Liver (tissue), 9 donors: ENCODE measurements around the gene FITM2. TPM values are rescaled to one million over a fixed set of nuclear protein-coding genes. Genes with fewer than 3 reads are reported as not detected.

Experiments
- DNase-seq: peaks from one replicate; pipeline ENCODE4 v3.0.0-alpha.2; 2017; ENCODE audit warnings: low spot score
- H3K27ac ChIP-seq, 2 donors: one replicate each; pipeline ENCODE4 v1.7.0; 2013; ENCODE audit warnings: inconsistent platforms in 2 of 2, low read length in 2 of 2, control low read depth in 1 of 2, low read depth in 1 of 2, mild to moderate bottlenecking in 1 of 2
- H3K27me3 ChIP-seq, 4 donors: one replicate each; pipeline versions ENCODE4 v1.6.1 to v1.7.0; 2013; ENCODE audit warnings: low read length in 3 of 4, inconsistent platforms in 1 of 4, mild to moderate bottlenecking in 1 of 4, moderate library complexity in 1 of 4; ENCODE audit not compliant: control insufficient read depth in 4 of 4, insufficient read depth in 4 of 4
- H3K36me3 ChIP-seq, 4 donors: one replicate each; pipeline versions ENCODE4 v1.6.1 to v1.7.0; 2013; ENCODE audit warnings: low read length in 3 of 4, mild to moderate bottlenecking in 3 of 4, low read depth in 1 of 4, moderate library complexity in 1 of 4; ENCODE audit not compliant: control insufficient read depth in 4 of 4, insufficient read depth in 3 of 4
- H3K4me1 ChIP-seq, 4 donors: one replicate each; pipeline versions ENCODE4 v1.6.1 to v1.7.0; 2013; ENCODE audit warnings: low read length in 3 of 4, mild to moderate bottlenecking in 3 of 4, moderate library complexity in 1 of 4; ENCODE audit not compliant: control insufficient read depth in 4 of 4, insufficient read depth in 4 of 4
- H3K4me3 ChIP-seq, 3 donors: one replicate each; pipeline versions ENCODE4 v1.6.1 to v1.7.0; 2013; ENCODE audit warnings: low read length in 3 of 3, control low read depth in 1 of 3, low read depth in 1 of 3, mild to moderate bottlenecking in 1 of 3
- H3K9ac ChIP-seq, 2 donors: one replicate each; pipeline ENCODE4 v1.7.0; 2013; ENCODE audit warnings: low read length in 2 of 2, mild to moderate bottlenecking in 2 of 2, moderate library complexity in 2 of 2, control low read depth in 1 of 2, low read depth in 1 of 2
- H3K9me3 ChIP-seq, 4 donors: one replicate each; pipeline versions ENCODE4 v1.6.1 to v1.7.0; 2013; ENCODE audit warnings: low read length in 3 of 4; ENCODE audit not compliant: control insufficient read depth in 4 of 4
- FOXA1 ChIP-seq: IDR thresholded peaks from 2 replicates; pipeline ENCODE4 v1.6.1; 2016; ENCODE audit warnings: antibody characterized with exemption
- FOXA2 ChIP-seq: IDR thresholded peaks from 2 replicates; pipeline ENCODE4 v1.6.1; 2016; ENCODE audit warnings: antibody characterized with exemption
- GABPA ChIP-seq, 2 donors: IDR thresholded peaks in 1 of 2; conservative IDR thresholded peaks in 1 of 2; 2 replicates each; pipeline ENCODE4 v1.6.1; 2016; ENCODE audit warnings: antibody characterized with exemption in 2 of 2, mild to moderate bottlenecking in 1 of 2, moderate library complexity in 1 of 2
- HNF4A ChIP-seq, 2 donors: conservative IDR thresholded peaks; 2 replicates each; pipeline ENCODE4 v1.6.1; 2016; ENCODE audit warnings: antibody characterized with exemption in 2 of 2, mild to moderate bottlenecking in 2 of 2
- HNF4G ChIP-seq: IDR thresholded peaks from 2 replicates; pipeline ENCODE4 v1.6.1; 2016; ENCODE audit warnings: antibody characterized with exemption
- JUND ChIP-seq, 2 donors: IDR thresholded peaks; 2 replicates each; pipeline ENCODE4 v1.6.1; 2016; ENCODE audit warnings: antibody characterized with exemption in 2 of 2
- NR2F2 ChIP-seq: IDR thresholded peaks from 2 replicates; pipeline ENCODE4 v1.6.1; 2016; ENCODE audit warnings: antibody characterized with exemption
- RAD21 ChIP-seq, 2 donors: IDR thresholded peaks; 2 replicates each; pipeline ENCODE4 v1.6.1; 2016; ENCODE audit warnings: antibody characterized with exemption in 2 of 2, mild to moderate bottlenecking in 2 of 2
- RXRA ChIP-seq, 2 donors: IDR thresholded peaks; 2 replicates each; pipeline ENCODE4 v1.6.1; 2017 to 2018; ENCODE audit warnings: antibody characterized with exemption in 2 of 2, mild to moderate bottlenecking in 1 of 2
- SP1 ChIP-seq: IDR thresholded peaks from 2 replicates; pipeline ENCODE4 v1.6.1; 2018; ENCODE audit warnings: antibody characterized with exemption, mild to moderate bottlenecking
- TAF1 ChIP-seq: conservative IDR thresholded peaks from 2 replicates; pipeline ENCODE4 v1.6.1; 2016; ENCODE audit warnings: antibody characterized with exemption, mild to moderate bottlenecking
- YY1 ChIP-seq: IDR thresholded peaks from 2 replicates; pipeline ENCODE4 v1.6.1; 2016; ENCODE audit warnings: antibody characterized with exemption, mild to moderate bottlenecking
- WGBS: extraction: QIAGEN DNeasy Blood & Tissue Kit; methylation state at CpG from one replicate; pipeline ENCODE4 v1.1.7; 2013; 5-methylcytosine and 5-hydroxymethylcytosine counted together
- polyA plus RNA-seq, 2 donors: library from polyadenylated mRNA; stranded (reverse) in 1 of 2; unstranded in 1 of 2; fragments of 200-250 nt in 1 of 2; fragments of >200 nt in 1 of 2; fragmentation: Nextera tagmentation in 1 of 2; extraction: Ambion mirVana in 1 of 2; gene quantifications; one replicate each; pipeline versions ENCODE4 v1.2.1 to v1.2.3, GENCODE V29; 2013 to 2015
- total RNA-seq, 2 donors: library from RNA; depleted of rRNA; stranded (reverse); fragments of >200 nt; gene quantifications; one replicate each; pipeline ENCODE4 v1.2.3, GENCODE V29; 2014
- TF ChIP-seq, protein P1 (sequence below): IDR thresholded peaks from 2 replicates; pipeline ENCODE4 v1.6.1; 2016; ENCODE audit warnings: antibody characterized with exemption
- TF ChIP-seq, protein P2 (sequence below): fragments of 150-350 bp; IDR thresholded peaks from 2 replicates; pipeline ENCODE4 v1.5.1; 2017; ENCODE audit warnings: improper control_type of control experiment, low read depth, low read length; ENCODE audit not compliant: missing input control
- TF ChIP-seq, protein P3 (sequence below): IDR thresholded peaks from 2 replicates; pipeline ENCODE4 v1.6.1; 2016; ENCODE audit warnings: antibody characterized with exemption, mild to moderate bottlenecking
- TF ChIP-seq, protein P4 (sequence below): IDR thresholded peaks from 2 replicates; pipeline ENCODE4 v1.6.1; 2016; ENCODE audit warnings: antibody characterized with exemption
- donor health status: healthy.
- donor health status: healthy.
- donor health status: healthy.
- donor health status: healthy.
- donor health status: healthy.

Gene FITM2
- total and polyA plus RNA-seq, 4 donors = 3.3 to 9.9 (median 3.9) TPM

DNA sequence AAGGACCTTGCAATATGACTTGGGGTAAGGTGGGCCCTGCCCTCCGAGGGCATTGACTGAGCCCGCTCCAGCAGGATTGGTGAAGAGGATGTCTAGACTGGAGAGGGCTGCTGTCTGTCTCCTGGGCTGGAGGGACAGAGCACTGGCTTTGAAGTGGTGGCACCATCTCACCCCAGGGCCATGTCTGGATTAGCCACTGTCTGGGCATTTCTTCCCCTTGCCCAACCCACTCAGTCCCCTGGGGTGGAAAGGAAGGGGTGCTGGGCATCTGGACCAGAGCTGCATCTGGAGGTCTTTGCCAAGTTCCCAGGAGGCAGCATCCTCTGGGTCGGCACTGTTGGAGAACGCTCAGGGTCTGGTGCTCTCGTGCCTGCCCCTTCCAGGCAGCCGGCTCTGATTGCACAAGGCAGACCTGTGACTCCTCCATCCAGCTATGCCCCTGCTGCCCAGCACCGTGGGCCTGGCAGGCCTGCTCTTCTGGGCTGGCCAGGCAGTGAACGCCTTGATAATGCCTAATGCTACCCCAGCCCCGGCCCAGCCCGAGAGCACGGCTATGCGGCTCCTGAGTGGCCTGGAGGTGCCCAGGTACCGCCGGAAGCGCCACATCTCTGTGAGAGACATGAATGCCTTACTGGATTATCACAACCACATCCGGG is 25.9 kb upstream of the FITM2 start, which contains the start of gene R3HDML:
R3HDML (plus strand) TSS at position 319 of the 656 bp plus-strand sequence; CDS start at position 434, 115 bp downstream.
- TF ChIP-seq, protein P1, sequence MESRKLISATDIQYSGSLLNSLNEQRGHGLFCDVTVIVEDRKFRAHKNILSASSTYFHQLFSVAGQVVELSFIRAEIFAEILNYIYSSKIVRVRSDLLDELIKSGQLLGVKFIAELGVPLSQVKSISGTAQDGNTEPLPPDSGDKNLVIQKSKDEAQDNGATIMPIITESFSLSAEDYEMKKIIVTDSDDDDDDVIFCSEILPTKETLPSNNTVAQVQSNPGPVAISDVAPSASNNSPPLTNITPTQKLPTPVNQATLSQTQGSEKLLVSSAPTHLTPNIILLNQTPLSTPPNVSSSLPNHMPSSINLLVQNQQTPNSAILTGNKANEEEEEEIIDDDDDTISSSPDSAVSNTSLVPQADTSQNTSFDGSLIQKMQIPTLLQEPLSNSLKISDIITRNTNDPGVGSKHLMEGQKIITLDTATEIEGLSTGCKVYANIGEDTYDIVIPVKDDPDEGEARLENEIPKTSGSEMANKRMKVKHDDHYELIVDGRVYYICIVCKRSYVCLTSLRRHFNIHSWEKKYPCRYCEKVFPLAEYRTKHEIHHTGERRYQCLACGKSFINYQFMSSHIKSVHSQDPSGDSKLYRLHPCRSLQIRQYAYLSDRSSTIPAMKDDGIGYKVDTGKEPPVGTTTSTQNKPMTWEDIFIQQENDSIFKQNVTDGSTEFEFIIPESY = no peak
- TF ChIP-seq, protein P2, sequence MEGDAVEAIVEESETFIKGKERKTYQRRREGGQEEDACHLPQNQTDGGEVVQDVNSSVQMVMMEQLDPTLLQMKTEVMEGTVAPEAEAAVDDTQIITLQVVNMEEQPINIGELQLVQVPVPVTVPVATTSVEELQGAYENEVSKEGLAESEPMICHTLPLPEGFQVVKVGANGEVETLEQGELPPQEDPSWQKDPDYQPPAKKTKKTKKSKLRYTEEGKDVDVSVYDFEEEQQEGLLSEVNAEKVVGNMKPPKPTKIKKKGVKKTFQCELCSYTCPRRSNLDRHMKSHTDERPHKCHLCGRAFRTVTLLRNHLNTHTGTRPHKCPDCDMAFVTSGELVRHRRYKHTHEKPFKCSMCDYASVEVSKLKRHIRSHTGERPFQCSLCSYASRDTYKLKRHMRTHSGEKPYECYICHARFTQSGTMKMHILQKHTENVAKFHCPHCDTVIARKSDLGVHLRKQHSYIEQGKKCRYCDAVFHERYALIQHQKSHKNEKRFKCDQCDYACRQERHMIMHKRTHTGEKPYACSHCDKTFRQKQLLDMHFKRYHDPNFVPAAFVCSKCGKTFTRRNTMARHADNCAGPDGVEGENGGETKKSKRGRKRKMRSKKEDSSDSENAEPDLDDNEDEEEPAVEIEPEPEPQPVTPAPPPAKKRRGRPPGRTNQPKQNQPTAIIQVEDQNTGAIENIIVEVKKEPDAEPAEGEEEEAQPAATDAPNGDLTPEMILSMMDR = no peak
- TF ChIP-seq JUND (IDR thresholded peaks at IDR 0.05) (no peak), RAD21 (IDR thresholded peaks at IDR 0.05) (no peak)

DNA sequence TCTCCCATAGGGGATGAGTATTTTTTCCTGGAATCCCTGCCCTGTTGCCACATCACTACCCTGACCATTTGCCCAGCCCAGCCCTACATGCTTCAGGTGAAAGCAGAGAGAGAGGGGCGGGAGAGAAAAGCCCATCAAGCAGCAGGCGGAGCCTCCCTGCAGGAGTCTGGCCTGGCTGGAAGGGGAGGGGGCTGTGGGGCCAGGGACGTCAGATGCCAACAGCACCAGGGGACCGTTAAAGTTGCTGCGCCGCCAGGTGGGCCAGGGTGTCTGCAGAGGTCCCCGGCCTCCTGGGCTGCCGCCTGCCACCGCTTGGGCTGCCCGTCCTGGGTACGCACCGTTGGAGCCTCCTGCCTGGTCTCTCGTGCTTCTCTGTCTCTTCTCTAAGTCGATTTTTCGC is 25.1 kb upstream of the FITM2 start:
- WGBS = 44% methylated on average over 15 of the region's 15 CpGs
- no peak for TF ChIP-seq NR2F2
- no peak for TF ChIP-seq HNF4G
- no peak for TF ChIP-seq FOXA2
- no peak for TF ChIP-seq JUND (IDR thresholded peaks at IDR 0.05)
- TF ChIP-seq GABPA (IDR thresholded peaks at IDR 0.05 in 1 of 2, conservative IDR thresholded peaks at IDR 0.05 in 1 of 2) = no peak
- Histone ChIP-seq H3K4me1 (no peaks in the 10 kb centered on the region), H3K36me3 (no peaks in the 10 kb centered on the region), H3K4me3 (no peak overlapping the region), H3K27me3 (peaks cover 0 to 6% (median 0%) of the 10 kb centered on the region in 4 donors), H3K9ac (no peak overlapping the region), H3K27ac (no peak overlapping the region), H3K9me3 (no peaks in the 10 kb centered on the region)
- DNase-seq = no peak

More for the DNA sequence above, 25.9 kb upstream of the FITM2 start, which contains the start of gene R3HDML:
- no peak for DNase-seq
- 84% methylated on average over 16 of the region's 16 CpGs for WGBS
- no peaks in the 10 kb centered on the region for H3K4me1 ChIP-seq
- H3K27ac ChIP-seq = no peak within 1 kb of the TSS
- H3K36me3 ChIP-seq = no peaks in the 10 kb centered on the region
- no peaks in the 10 kb centered on the region for H3K9me3 ChIP-seq
- peaks cover 0 to 6% (median 0%) of the 10 kb centered on the region in 4 donors for H3K27me3 ChIP-seq
- H3K4me3 ChIP-seq = no peak within 1 kb of the TSS
- no peak within 1 kb of the TSS for H3K9ac ChIP-seq

DNA sequence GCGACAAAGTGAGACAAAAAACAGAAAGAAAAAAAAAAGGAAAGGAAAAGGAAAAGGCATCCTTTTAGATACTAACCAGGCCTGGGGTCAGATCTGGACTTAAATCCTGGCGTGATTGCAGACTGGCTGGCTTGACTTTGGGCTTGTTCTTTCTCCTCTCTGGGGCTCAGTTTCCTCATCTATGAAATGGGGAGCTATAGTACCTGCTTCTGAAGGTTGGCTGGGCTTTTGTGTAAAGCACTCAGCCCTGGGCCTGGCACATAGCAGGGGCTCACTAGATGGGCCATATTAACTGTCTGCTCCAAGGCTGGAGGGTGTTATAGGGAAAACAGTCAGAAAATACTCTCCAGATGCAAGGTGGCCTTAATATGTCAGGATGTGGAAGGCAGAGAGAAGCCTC is 24.7 kb upstream of the FITM2 start:
- no peaks in the 10 kb centered on the region for H3K36me3 ChIP-seq
- no peak overlapping the region for H3K4me3 ChIP-seq
- no peak overlapping the region for H3K9ac ChIP-seq
- 80% methylated on average over 2 of the region's 2 CpGs for WGBS
- no peaks in the 10 kb centered on the region for H3K4me1 ChIP-seq
- no peak overlapping the region for H3K27ac ChIP-seq
- no peak for DNase-seq
- TF ChIP-seq TAF1 = no peak
- no peak for TF ChIP-seq SP1
- TF ChIP-seq FOXA2 = no peak
- TF ChIP-seq, protein P3, sequence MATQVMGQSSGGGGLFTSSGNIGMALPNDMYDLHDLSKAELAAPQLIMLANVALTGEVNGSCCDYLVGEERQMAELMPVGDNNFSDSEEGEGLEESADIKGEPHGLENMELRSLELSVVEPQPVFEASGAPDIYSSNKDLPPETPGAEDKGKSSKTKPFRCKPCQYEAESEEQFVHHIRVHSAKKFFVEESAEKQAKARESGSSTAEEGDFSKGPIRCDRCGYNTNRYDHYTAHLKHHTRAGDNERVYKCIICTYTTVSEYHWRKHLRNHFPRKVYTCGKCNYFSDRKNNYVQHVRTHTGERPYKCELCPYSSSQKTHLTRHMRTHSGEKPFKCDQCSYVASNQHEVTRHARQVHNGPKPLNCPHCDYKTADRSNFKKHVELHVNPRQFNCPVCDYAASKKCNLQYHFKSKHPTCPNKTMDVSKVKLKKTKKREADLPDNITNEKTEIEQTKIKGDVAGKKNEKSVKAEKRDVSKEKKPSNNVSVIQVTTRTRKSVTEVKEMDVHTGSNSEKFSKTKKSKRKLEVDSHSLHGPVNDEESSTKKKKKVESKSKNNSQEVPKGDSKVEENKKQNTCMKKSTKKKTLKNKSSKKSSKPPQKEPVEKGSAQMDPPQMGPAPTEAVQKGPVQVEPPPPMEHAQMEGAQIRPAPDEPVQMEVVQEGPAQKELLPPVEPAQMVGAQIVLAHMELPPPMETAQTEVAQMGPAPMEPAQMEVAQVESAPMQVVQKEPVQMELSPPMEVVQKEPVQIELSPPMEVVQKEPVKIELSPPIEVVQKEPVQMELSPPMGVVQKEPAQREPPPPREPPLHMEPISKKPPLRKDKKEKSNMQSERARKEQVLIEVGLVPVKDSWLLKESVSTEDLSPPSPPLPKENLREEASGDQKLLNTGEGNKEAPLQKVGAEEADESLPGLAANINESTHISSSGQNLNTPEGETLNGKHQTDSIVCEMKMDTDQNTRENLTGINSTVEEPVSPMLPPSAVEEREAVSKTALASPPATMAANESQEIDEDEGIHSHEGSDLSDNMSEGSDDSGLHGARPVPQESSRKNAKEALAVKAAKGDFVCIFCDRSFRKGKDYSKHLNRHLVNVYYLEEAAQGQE = no peak
- TF ChIP-seq, protein P4, sequence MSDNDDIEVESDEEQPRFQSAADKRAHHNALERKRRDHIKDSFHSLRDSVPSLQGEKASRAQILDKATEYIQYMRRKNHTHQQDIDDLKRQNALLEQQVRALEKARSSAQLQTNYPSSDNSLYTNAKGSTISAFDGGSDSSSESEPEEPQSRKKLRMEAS = no peak
- no peak for TF ChIP-seq YY1
- no peak for TF ChIP-seq HNF4A (conservative IDR thresholded peaks at IDR 0.05)
- no peak for TF ChIP-seq RXRA (IDR thresholded peaks at IDR 0.05)
- TF ChIP-seq NR2F2 = no peak
- no peak for TF ChIP-seq FOXA1
- TF ChIP-seq HNF4G = no peak
- H3K27me3 ChIP-seq = peaks cover 0 to 6% (median 0%) of the 10 kb centered on the region in 4 donors
- no peaks in the 10 kb centered on the region for H3K9me3 ChIP-seq
